HepG2 (cell line): Measurements from ENCODE around the gene LOC128125822.

Source experiments
- AGO1 ChIP-seq: fragments of 200-400 bp; formaldehyde crosslinking; IDR thresholded peaks from 2 replicates; pipeline ENCODE4 v1.6.1; 2017; ENCODE audit warnings: mild to moderate bottlenecking, low read depth, low read length, moderate library complexity; ENCODE audit not compliant: poor library complexity, severe bottlenecking
- CENPT ChIP-seq: sonication (generic); formaldehyde crosslinking; IDR thresholded peaks from 2 replicates; pipeline ENCODE4 v1.8.0; 2022; ENCODE audit warnings: low read depth, mild to moderate bottlenecking, moderate library complexity, missing genetic modification reagents
- CREM ChIP-seq, 2 experiments: sonication (generic) in 1 of 2; formaldehyde crosslinking in 1 of 2; IDR thresholded peaks; 2 replicates each; pipeline versions ENCODE4 v1.4.0 to v1.6.1; 2016 to 2020; ENCODE audit warnings: antibody characterized with exemption in 1 of 2, mild to moderate bottlenecking in 1 of 2, missing genetic modification reagents in 1 of 2
- GATAD1 ChIP-seq: IDR thresholded peaks from 2 replicates; pipeline ENCODE4 v1.6.1; 2016; ENCODE audit warnings: missing genetic modification reagents, missing compliant biosample characterization
- HDAC2 ChIP-seq: sonication (generic); formaldehyde crosslinking; IDR thresholded peaks from 2 replicates; pipeline ENCODE4 v1.4.0; 2020; ENCODE audit warnings: missing genetic modification reagents
- KLF13 ChIP-seq: sonication (generic); formaldehyde crosslinking; IDR thresholded peaks from 2 replicates; pipeline ENCODE4 v1.4.0; 2020; ENCODE audit warnings: mild to moderate bottlenecking, missing genetic modification reagents
- NFYB ChIP-seq: sonication (generic); formaldehyde crosslinking; IDR thresholded peaks from 2 replicates; pipeline ENCODE4 v1.4.0; 2020; ENCODE audit warnings: missing genetic modification reagents
- SOX6 ChIP-seq, 2 experiments: fragments of 450-650 bp in 1 of 2; sonication (generic) in 1 of 2; formaldehyde crosslinking in 1 of 2; IDR thresholded peaks; 2 replicates each; pipeline versions ENCODE4 v1.4.0 to v1.6.1; 2017 to 2020; ENCODE audit warnings: antibody characterized with exemption in 1 of 2, mild to moderate bottlenecking in 1 of 2, missing genetic modification reagents in 1 of 2
- SSRP1 ChIP-seq: IDR thresholded peaks from 2 replicates; pipeline ENCODE4 v1.6.1; 2016; ENCODE audit warnings: control low read depth
- TBP ChIP-seq: sonication (generic); formaldehyde crosslinking; IDR thresholded peaks from 2 replicates; pipeline ENCODE4 v1.5.0; 2020; ENCODE audit warnings: missing genetic modification reagents
- TCF7 ChIP-seq: sonication (generic); IDR thresholded peaks from 2 replicates; pipeline ENCODE4 v1.6.1; 2016; ENCODE audit warnings: antibody characterized with exemption, low read depth
- THAP8 ChIP-seq: sonication (generic); formaldehyde crosslinking; IDR thresholded peaks from 2 replicates; pipeline ENCODE4 v1.5.1; 2020; ENCODE audit warnings: missing genetic modification reagents, mild to moderate bottlenecking, borderline replicate concordance
- THAP9 ChIP-seq: sonication (generic); formaldehyde crosslinking; IDR thresholded peaks from 2 replicates; pipeline ENCODE4; 2020; ENCODE audit warnings: missing genetic modification reagents, mild to moderate bottlenecking, borderline replicate concordance
- YY1 ChIP-seq: IDR thresholded peaks from 2 replicates; pipeline ENCODE4 v1.6.1; 2011; ENCODE audit warnings: low read length, low read depth, moderate library complexity, mild to moderate bottlenecking; ENCODE audit not compliant: insufficient read depth, insufficient replicate concordance
- ZBTB20 ChIP-seq: sonication (generic); formaldehyde crosslinking; IDR thresholded peaks from 2 replicates; pipeline ENCODE4 v1.8.1; 2023; ENCODE audit warnings: missing genetic modification reagents, low read depth, mild to moderate bottlenecking, borderline replicate concordance
- ZNF292 ChIP-seq: sonication (generic); formaldehyde crosslinking; IDR thresholded peaks from 2 replicates; pipeline ENCODE4 v1.8.1; 2022; ENCODE audit warnings: mild to moderate bottlenecking, low read depth, missing genetic modification reagents, borderline replicate concordance
- ZNF3 ChIP-seq: IDR thresholded peaks from 2 replicates; pipeline ENCODE4 v1.7.0; 2017; ENCODE audit warnings: inconsistent platforms
- ZNF317 ChIP-seq: sonication (generic); formaldehyde crosslinking; IDR thresholded peaks from 2 replicates; pipeline ENCODE4 v1.5.0; 2020; ENCODE audit warnings: mild to moderate bottlenecking, missing genetic modification reagents
- ZNF383 ChIP-seq: sonication (generic); formaldehyde crosslinking; IDR thresholded peaks from 2 replicates; pipeline ENCODE4 v1.4.0; 2020; ENCODE audit warnings: missing genetic modification reagents, mild to moderate bottlenecking, borderline replicate concordance
- ZNF484 ChIP-seq: sonication (generic); formaldehyde crosslinking; IDR thresholded peaks from 2 replicates; pipeline ENCODE4 v1.5.1; 2020; ENCODE audit warnings: mild to moderate bottlenecking, low read depth, missing genetic modification reagents, borderline replicate concordance
- ZNF574 ChIP-seq: sonication (generic); formaldehyde crosslinking; IDR thresholded peaks from 2 replicates; pipeline ENCODE4 v1.4.0; 2020; ENCODE audit warnings: missing genetic modification reagents
- ZNF605 ChIP-seq: sonication (generic); formaldehyde crosslinking; IDR thresholded peaks from 2 replicates; pipeline ENCODE4 v1.8.0; 2022; ENCODE audit warnings: mild to moderate bottlenecking, missing genetic modification reagents
- ZNF773 ChIP-seq: sonication (generic); formaldehyde crosslinking; IDR thresholded peaks from 2 replicates; pipeline ENCODE4 v1.4.0; 2020; ENCODE audit warnings: missing genetic modification reagents, borderline replicate concordance
- ZNF883 ChIP-seq: sonication (generic); formaldehyde crosslinking; IDR thresholded peaks from 2 replicates; pipeline ENCODE4 v1.5.1; 2020; ENCODE audit warnings: mild to moderate bottlenecking, missing genetic modification reagents; ENCODE audit errors: not compliant biosample characterization

Gene LOC128125822

GRCh38 chr6:63572044-63572746, at the start of gene LOC128125822, which contains the start of gene PTP4A1 (continued):
- TF ChIP-seq ZNF574 (peak; percentile 38; the same call in 1 of the 2 replicates), ZNF773 (CRISPR knock-in tag) (no peak), TCF7 (no peak), GATAD1 (no peak), THAP8 (CRISPR knock-in tag) (peak; percentile 89), ZNF605 (CRISPR knock-in tag) (peak; percentile 77; the same call in 1 of the 2 replicates), THAP9 (CRISPR knock-in tag) (peak; percentile 51; the same call in 1 of the 2 replicates), ZNF484 (CRISPR knock-in tag) (no peak), ZNF292 (no peak), ZNF883 (peak; percentile 37), ZBTB20 (CRISPR knock-in tag) (no peak; the same call in 1 of the 2 replicates), CREM (IDR thresholded peaks at IDR 0.05) (peak; percentile 66), CREM (CRISPR knock-in tag; IDR thresholded peaks at IDR 0.05) (no peak), CENPT (CRISPR knock-in tag) (peak; percentile 60; the same call in 1 of the 2 replicates), NFYB (CRISPR knock-in tag) (peak; percentile 87), HDAC2 (CRISPR knock-in tag) (peak; percentile 35), ZNF317 (no peak), ZNF383 (CRISPR knock-in tag) (no peak), SOX6 (IDR thresholded peaks at IDR 0.05) (no peak), SOX6 (CRISPR knock-in tag; IDR thresholded peaks at IDR 0.05) (peak; percentile 63; the same call in 1 of the 2 replicates), ZNF3 (CRISPR knock-in tag) (peak; percentile 83), YY1 (peak; percentile 70), AGO1 (no peak), TBP (CRISPR knock-in tag) (no peak), KLF13 (CRISPR knock-in tag) (no peak; the same call in 1 of the 2 replicates), SSRP1 (CRISPR knock-in tag) (no peak; the same call in 1 of the 2 replicates)
